ENCODE data around the gene RASAL2. TPM values are rescaled to one million over a fixed set of nuclear protein-coding genes. Genes with fewer than 3 reads are reported as not detected.

The RASAL2 gene
- total RNA-seq, 3 donors from 2014 or later, result 13.0 to 17.5 (median 14.2) TPM

GRCh38 chr1:178529364-178530036 lies 435.6 kb downstream of the RASAL2 start:
- ATAC-seq, result no peak
- DNase-seq, result no peak
- intact Hi-C loops (cut with DNase I, micrococcal nuclease), result loop anchor here (10.0 kb wide), 1 partner anchor 475 kb away; no protein-coding TSS in a partner anchor
- no peak overlapping the region for H3K4me3 ChIP-seq
- H3K9me3 ChIP-seq, result no peaks in the 10 kb centered on the region
- TF ChIP-seq CTCF (IDR thresholded peaks at IDR 0.05), result no peak
- no peaks in the 10 kb centered on the region for H3K36me3 ChIP-seq (ENCODE audit: low read depth)
- peaks cover 7% of the 10 kb centered on the region for H3K4me1 ChIP-seq (ENCODE audit: low read depth)

- H3K4me1 ChIP-seq (ENCODE audit: low read depth), result peaks cover 7% of the 10 kb centered on the region
- DNase-seq (no peak), ATAC-seq (peak; percentile 29)
- intact Hi-C loops (cut with DNase I, micrococcal nuclease), result loop anchor here (10.0 kb wide), 1 partner anchor 475 kb away; no protein-coding TSS in a partner anchor
- H3K9me3 ChIP-seq, result no peaks in the 10 kb centered on the region
- TF ChIP-seq CTCF (IDR thresholded peaks at IDR 0.05), result no peak
- H3K4me3 ChIP-seq, result no peak overlapping the region
- H3K36me3 ChIP-seq (ENCODE audit: low read depth), result no peaks in the 10 kb centered on the region
Measured at GRCh38 chr1:178530037-178530402, 436.1 kb downstream of the RASAL2 start.

- no peak for ATAC-seq
- DNase-seq, result no peak
- Histone ChIP-seq H3K4me3 (no peak overlapping the region), H3K4me1 (ENCODE audit: low read depth) (peaks cover 7% of the 10 kb centered on the region), H3K9me3 (no peaks in the 10 kb centered on the region), H3K36me3 (ENCODE audit: low read depth) (no peaks in the 10 kb centered on the region)
- no peak for TF ChIP-seq CTCF (IDR thresholded peaks at IDR 0.05)
- intact Hi-C loops (cut with DNase I, micrococcal nuclease), result loop anchor here (10.0 kb wide), 1 partner anchor 474 kb away; no protein-coding TSS in a partner anchor
Measured at GRCh38 chr1:178530502-178530901, 436.6 kb downstream of the RASAL2 start.

- TF ChIP-seq CTCF (IDR thresholded peaks at IDR 0.05), result no peak
- ATAC-seq (peak; percentile 5), DNase-seq (no peak)
- intact Hi-C loops (cut with DNase I, micrococcal nuclease), result loop anchor here (10.0 kb wide), 1 partner anchor 473 kb away; no protein-coding TSS in a partner anchor
- H3K9me3 ChIP-seq, result no peaks in the 10 kb centered on the region
- H3K4me3 ChIP-seq, result no peak overlapping the region
- peaks cover 13% of the 10 kb centered on the region for H3K4me1 ChIP-seq (ENCODE audit: low read depth)
- no peaks in the 10 kb centered on the region for H3K36me3 ChIP-seq (ENCODE audit: low read depth)
Measured at GRCh38 chr1:178531887-178532286, 438.0 kb downstream of the RASAL2 start.

- peaks cover 18% of the 10 kb centered on the region for H3K4me1 ChIP-seq (ENCODE audit: low read depth)
- ATAC-seq (peak; percentile 78), DNase-seq (peak; percentile 82 to 95 (median 91))
- TF ChIP-seq CTCF (IDR thresholded peaks at IDR 0.05), result peak; percentile 83
- H3K4me3 ChIP-seq, result no peak overlapping the region
- no peaks in the 10 kb centered on the region for H3K36me3 ChIP-seq (ENCODE audit: low read depth)
- no peaks in the 10 kb centered on the region for H3K9me3 ChIP-seq
- intact Hi-C loops (cut with DNase I, micrococcal nuclease), result loop anchor here (10.0 kb wide), 1 partner anchor 472 kb away; no protein-coding TSS in a partner anchor
Measured at GRCh38 chr1:178532392-178532791, 438.5 kb downstream of the RASAL2 start.
